Parathyroid adenoma (tissue), 2 donors: Measurements from ENCODE around the gene NPHS1.
A peak's percentile ranks its signal among the peaks of the same experiment; 100 is the strongest.

Experiments
- H2AFZ ChIP-seq: fragments of 300-600 bp; sonication (generic); one replicate; pipeline ENCODE4 v1.7.0; 2017; ENCODE audit warnings: antibody characterized with exemption, mild to moderate bottlenecking
- H3K27ac ChIP-seq: fragments of 300-600 bp; sonication (generic); one replicate; pipeline ENCODE4 v1.7.0; 2017
- H3K27me3 ChIP-seq: fragments of 300-600 bp; sonication (generic); one replicate; pipeline ENCODE4 v1.7.0; 2017; ENCODE audit warnings: low read length; ENCODE audit not compliant: control insufficient read depth, insufficient read depth
- H3K36me3 ChIP-seq: fragments of 300-600 bp; sonication (generic); one replicate; pipeline ENCODE4 v1.7.0; 2017; ENCODE audit warnings: low read length; ENCODE audit not compliant: control insufficient read depth, insufficient read depth
- H3K4me1 ChIP-seq: fragments of 300-600 bp; sonication (generic); one replicate; pipeline ENCODE4 v1.7.0; 2017; ENCODE audit warnings: control low read depth
- H3K4me2 ChIP-seq: fragments of 300-600 bp; sonication (generic); one replicate; pipeline ENCODE4 v1.7.0; 2017; ENCODE audit warnings: low read length
- H3K4me3 ChIP-seq: fragments of 300-600 bp; sonication (generic); one replicate; pipeline ENCODE4 v1.7.0; 2017; ENCODE audit warnings: low read depth, low read length
- H3K79me2 ChIP-seq: fragments of 300-600 bp; sonication (generic); one replicate; pipeline ENCODE4 v1.7.0; 2017; ENCODE audit warnings: control low read depth
- H3K9ac ChIP-seq: fragments of 300-600 bp; sonication (generic); one replicate; pipeline ENCODE4 v1.7.0; 2017; ENCODE audit warnings: mild to moderate bottlenecking
- H3K9me3 ChIP-seq: fragments of 300-600 bp; sonication (generic); one replicate; pipeline ENCODE4 v1.7.0; 2017; ENCODE audit warnings: low read length; ENCODE audit not compliant: control insufficient read depth
- TF ChIP-seq, protein P1 (sequence below): fragments of 300-600 bp; sonication (generic); IDR thresholded peaks from one replicate; pipeline ENCODE4 v1.7.0; 2017; ENCODE audit warnings: antibody characterized with exemption, mild to moderate bottlenecking
- donor health status: primary hyperparathyroidism.

Gene NPHS1

DNA sequence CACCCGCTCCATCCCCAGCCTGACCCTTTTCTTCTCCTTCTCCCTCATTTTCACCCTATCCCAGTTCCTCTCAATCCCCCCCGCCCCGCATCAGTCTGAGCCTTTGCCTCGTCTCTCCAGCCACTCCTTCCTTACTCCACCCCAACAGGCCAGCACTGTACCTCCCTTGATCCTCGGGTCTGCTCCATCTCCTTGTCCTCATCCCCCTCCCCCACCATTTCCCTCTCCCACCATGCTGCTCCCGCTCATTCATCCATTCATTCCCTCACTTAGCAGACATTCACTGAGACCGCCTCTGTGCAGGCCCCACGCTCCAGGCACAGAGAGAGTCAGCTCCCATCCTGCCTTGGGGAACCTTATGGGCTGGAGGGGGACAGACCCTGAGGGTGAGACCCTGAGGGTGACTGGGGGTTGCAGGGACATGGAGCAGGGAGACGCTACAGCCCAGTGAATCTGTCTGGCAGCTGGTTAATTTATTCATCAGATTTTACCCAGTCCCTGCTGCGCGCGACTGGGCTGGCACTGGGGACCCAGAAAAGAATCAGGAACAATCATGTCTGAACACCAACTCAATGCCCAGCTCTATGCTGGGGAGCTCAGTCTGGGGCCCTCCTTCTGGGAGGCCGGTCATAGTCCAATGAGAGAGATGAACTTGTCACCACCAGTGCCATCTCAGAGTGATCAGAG is 76.1 kb downstream of the NPHS1 start:
- Histone ChIP-seq H2AFZ (peak overlapping the region; percentile 31), H3K9me3 (no peaks in the 10 kb centered on the region), H3K4me2 (peak overlapping the region; percentile 77), H3K4me3 (peak overlapping the region; percentile 43), H3K9ac (no peak overlapping the region), H3K4me1 (peaks cover 10% of the 10 kb centered on the region), H3K79me2 (no peaks in the 10 kb centered on the region), H3K36me3 (no peaks in the 10 kb centered on the region), H3K27ac (no peak overlapping the region), H3K27me3 (no peaks in the 10 kb centered on the region)
- TF ChIP-seq, protein P1, sequence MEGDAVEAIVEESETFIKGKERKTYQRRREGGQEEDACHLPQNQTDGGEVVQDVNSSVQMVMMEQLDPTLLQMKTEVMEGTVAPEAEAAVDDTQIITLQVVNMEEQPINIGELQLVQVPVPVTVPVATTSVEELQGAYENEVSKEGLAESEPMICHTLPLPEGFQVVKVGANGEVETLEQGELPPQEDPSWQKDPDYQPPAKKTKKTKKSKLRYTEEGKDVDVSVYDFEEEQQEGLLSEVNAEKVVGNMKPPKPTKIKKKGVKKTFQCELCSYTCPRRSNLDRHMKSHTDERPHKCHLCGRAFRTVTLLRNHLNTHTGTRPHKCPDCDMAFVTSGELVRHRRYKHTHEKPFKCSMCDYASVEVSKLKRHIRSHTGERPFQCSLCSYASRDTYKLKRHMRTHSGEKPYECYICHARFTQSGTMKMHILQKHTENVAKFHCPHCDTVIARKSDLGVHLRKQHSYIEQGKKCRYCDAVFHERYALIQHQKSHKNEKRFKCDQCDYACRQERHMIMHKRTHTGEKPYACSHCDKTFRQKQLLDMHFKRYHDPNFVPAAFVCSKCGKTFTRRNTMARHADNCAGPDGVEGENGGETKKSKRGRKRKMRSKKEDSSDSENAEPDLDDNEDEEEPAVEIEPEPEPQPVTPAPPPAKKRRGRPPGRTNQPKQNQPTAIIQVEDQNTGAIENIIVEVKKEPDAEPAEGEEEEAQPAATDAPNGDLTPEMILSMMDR, result no peak
